Right lobe of liver (tissue), 4 donors: ENCODE results near the gene LRSAM1.

Source experiments
- CTCF ChIP-seq, 4 donors: fragments of 200-600 bp in 3 of 4; fragments of 450-650 bp in 1 of 4; IDR thresholded peaks; one replicate each; pipeline versions ENCODE4 v1.5.1 to v1.8.0; 2016 to 2022; ENCODE audit warnings: antibody characterized with exemption in 4 of 4, mild to moderate bottlenecking in 2 of 4
- POLR2A ChIP-seq: fragments of 450-650 bp; IDR thresholded peaks from one replicate; pipeline ENCODE4 v1.6.1; 2017; ENCODE audit warnings: antibody characterized with exemption, mild to moderate bottlenecking
- donor health status: DM: no; HTN: no; CAD: no.
- donor health status: DM: no; HTN: no; CAD: no.
- donor health status: DM: no; HTN: yes; CAD: no.

DNA sequence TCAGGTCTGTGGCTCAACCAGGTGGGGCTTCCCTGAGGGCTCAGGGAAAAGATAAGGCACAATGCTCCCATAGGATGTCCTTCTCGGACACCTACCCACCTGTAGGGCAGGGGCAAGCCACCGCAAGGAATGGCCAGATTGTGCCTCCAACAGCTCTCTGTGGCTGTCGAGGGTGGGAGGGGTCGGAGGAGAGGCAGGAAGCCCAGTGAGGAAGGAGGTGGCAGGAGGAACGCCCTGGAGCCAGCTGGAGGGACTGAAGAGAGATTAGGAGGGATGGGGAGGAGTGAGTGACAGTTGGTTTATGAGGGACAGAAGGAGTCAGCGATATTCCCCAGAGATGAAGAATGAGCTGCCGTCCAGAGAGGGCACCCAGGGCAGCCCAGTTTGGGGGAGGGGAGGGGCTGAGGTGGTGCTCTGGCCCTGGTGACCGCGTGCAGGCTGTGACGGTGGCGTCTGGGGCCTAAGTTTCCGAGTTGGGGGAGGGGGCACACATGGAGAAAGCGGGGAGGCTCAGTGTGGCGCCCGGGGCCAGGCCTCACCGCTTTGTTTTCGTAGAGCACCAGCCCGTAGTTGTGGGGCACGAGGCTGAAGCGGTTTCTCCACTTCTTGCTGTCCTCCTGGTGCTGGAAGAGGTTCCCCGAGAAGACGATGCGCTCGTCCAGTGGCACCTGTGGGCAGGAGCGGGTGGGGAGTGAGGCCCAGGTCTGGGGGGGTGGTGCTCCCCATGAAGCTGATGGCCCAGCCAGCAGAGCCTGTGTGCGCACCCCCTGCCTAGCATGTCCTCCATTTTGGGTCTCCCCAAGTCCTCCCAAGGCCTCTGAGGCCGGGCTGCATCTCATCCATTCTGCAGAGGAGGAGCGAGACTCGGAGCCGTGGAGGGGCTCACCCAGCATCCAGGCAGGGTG, 75.6 kb downstream of the LRSAM1 start:
- TF ChIP-seq CTCF (IDR thresholded peaks at IDR 0.05) (no peak), POLR2A (no peak)
